Uterus (tissue), 2 donors: ENCODE data around the gene IFNAR2.

ENCODE experiments used
- CTCF ChIP-seq, 4 experiments: fragments of 200-600 bp in 2 of 4; fragments of 450-650 bp in 2 of 4; sonication (generic) in 2 of 4; IDR thresholded peaks; one replicate each; pipeline ENCODE4 v1.5.1; 2016 to 2019; ENCODE audit warnings: antibody characterized with exemption in 4 of 4, mild to moderate bottlenecking in 2 of 4, moderate library complexity in 1 of 4
- POLR2A ChIP-seq, 2 donors: fragments of 450-650 bp; IDR thresholded peaks; one replicate each; pipeline ENCODE4 v1.6.1; 2016; ENCODE audit warnings: antibody characterized with exemption in 2 of 2, mild to moderate bottlenecking in 1 of 2, moderate library complexity in 1 of 2

- TF ChIP-seq POLR2A (IDR thresholded peaks at IDR 0.05) (no peak), CTCF (IDR thresholded peaks at IDR 0.05) (no peak)
These were observed 12.1 kb downstream of the IFNAR2 start for GRCh38 chr21:33241846-33242245.
